A549 treated with AZD9567 at 1 μM for 4 hours (cell line): ENCODE data around the gene ACTL6B. TPM values are rescaled to one million over a fixed set of nuclear protein-coding genes. Genes with fewer than 3 reads are reported as not detected.

ENCODE experiments used
- total RNA-seq: library from RNA; stranded (reverse); fragments of 200-300 nt; extraction: Qiagen RNA extraction; gene quantifications from 5 replicates; pipeline ENCODE4 v1.2.3, GENCODE V29; 2022; ENCODE audit not compliant: insufficient read depth

The ACTL6B gene
- not detected in 5 replicates for total RNA-seq

DNA sequence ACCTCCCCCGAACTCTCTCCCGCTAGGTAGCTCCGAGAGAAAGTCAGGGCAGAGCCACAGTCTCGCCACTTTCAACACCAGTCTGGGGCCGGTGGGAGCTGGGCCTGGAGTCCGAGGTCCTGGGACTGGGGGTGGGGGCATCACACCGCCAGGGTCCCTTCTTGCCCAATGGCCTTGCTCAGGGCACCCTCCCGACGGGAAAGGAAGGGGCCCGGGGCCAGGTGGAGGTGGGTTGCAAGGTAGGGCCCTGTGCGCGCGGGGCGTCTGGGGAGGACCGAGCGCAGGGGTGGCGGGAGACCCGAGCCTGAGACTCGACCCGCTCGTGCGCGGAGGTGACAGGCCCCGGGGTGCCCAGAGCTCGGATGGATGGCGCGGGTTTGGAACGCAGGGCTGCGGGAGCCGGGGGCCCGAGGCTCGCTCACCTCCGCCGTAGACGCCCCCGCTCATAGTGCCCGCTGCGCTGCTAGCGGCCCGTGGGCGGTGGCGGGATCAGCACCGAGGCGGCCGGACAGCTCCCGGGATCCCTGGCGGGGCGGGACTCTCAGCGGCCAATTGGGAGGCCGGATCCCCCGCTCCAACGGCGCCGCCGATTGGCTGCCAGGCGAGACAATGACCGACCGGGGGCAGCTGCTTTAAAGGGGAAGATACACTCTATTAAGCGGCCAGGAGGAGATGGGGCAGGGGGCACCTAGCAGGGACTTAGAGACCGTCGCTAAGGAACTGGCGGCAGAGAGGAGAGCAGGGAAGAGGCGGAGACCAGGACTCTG lies at the start of gene ACTL6B:
TSS of gene ACTL6B (minus strand) at position 541 of the 767 bp plus-strand sequence. CDS start at position 447, 94 bp downstream.

DNA sequence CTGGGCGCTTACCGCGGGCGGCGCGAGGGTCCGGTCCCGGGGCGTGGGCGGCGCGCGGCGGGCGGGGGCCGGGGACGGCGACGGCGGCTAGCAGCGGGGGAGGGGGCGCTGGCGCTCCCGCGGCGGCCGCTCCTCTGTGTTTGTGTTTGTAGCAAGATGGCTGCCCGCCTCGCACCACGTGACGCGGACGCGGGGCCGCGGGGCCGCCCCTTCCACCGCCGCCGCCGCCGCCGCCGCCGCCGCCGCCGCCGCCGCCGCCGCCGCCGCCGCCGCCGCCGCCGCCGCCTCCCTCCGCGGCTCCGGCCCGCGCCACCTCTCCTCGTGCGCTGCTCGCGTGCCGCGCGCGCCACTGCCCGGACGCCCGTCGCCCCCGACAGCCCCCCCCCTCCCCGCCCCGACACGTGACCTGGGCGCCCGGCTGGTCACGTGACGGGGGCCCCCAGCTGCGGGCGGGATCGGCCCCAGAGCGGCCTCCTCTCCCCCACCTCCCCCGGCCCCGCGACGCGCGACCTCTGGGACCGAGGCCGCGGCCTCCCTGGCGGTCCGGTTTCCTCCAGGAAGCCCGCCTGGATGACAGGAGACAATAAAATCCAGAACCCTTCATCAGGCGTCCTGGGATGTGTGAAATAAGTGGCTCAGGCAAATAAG lies 38.0 kb upstream of the ACTL6B start, which contains the start of gene GIGYF1:
TSS of gene GIGYF1 (minus strand) at position 153 of the 648 bp plus-strand sequence. CDS start 6,012 bp downstream, outside the sequence.

GRCh38 chr7:100673302-100673941 lies 17.2 kb upstream of the ACTL6B start, which contains the start of gene GNB2:
Gene GNB2, plus strand, starts transcription at chr7:100673740. Its CDS starts 2,526 bp downstream, at chr7:100676266.

DNA sequence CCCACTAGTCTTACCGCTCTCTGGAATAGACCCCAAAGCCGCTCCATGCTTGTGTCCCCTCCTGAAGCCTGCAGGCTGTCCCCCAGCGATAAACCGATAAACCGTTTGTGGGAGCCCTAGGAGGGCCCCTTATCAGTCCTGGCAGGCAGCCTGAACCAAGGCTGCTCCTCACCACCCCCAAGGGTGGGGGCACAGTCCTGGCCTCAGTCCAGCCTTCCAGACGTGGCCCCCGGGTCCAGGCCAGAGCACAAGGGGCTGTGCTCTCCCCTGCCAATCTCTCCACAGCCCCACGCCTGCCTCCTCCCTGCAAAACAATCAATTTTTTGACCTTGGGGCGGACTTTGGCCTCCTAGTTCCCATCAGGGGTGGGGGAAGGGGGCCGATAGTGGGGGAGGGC lies 14.8 kb downstream of the ACTL6B start, which contains the start of gene TFR2:
TSS of gene TFR2 (minus strand) at position 90 of the 397 bp plus-strand sequence. CDS start at position 47, 43 bp downstream.

GRCh38 chr7:100611983-100612729 lies 44.1 kb downstream of the ACTL6B start, which contains the start of gene MOSPD3:
Gene MOSPD3, plus strand, starts transcription at chr7:100612540. Its CDS starts 252 bp downstream, at chr7:100612792.

Other genes with a start within 250 kb of the ACTL6B start
- gene ZCWPW1, start 227.7 kb downstream of the ACTL6B start, total RNA-seq: 1.4 to 1.7 TPM (median 1.6 TPM) in 5 replicates
- 39.0 to 53.8 TPM (median 48.9 TPM) in 5 replicates for gene MEPCE, start 226.6 kb downstream of the ACTL6B start, total RNA-seq
- 31.2 to 50.6 TPM (median 47.8 TPM) in 5 replicates for gene PPP1R35, start 220.0 kb downstream of the ACTL6B start, total RNA-seq
- gene SPACDR, start 192.2 kb downstream of the ACTL6B start, total RNA-seq: 0.71 to 1.2 TPM (median 0.93 TPM) in 4 of 5 replicates, not detected in the other
- gene TSC22D4, start 177.2 kb downstream of the ACTL6B start, total RNA-seq: 42.3 to 56.2 TPM (median 51.1 TPM) in 5 replicates
- gene NYAP1, start 172.5 kb downstream of the ACTL6B start, total RNA-seq: 2.1 to 5.0 TPM (median 4.3 TPM) in 5 replicates
- 25.0 to 40.8 TPM (median 33.2 TPM) in 5 replicates for gene AGFG2, start 117.2 kb downstream of the ACTL6B start, total RNA-seq
- gene SAP25, start 82.5 kb downstream of the ACTL6B start, total RNA-seq: 0.49 to 1.4 TPM (median 0.65 TPM) in 4 of 5 replicates, not detected in the other
- 17.9 to 21.8 TPM (median 21.5 TPM) in 5 replicates for gene LRCH4, start 70.3 kb downstream of the ACTL6B start, total RNA-seq
- gene FBXO24, start 70.1 kb downstream of the ACTL6B start, total RNA-seq: 0.07 to 0.31 TPM (median 0.19 TPM) in 4 of 5 replicates, not detected in the other
- gene PCOLCE, start 54.1 kb downstream of the ACTL6B start, total RNA-seq: 4.6 to 9.7 TPM (median 8.6 TPM) in 5 replicates
- gene MOSPD3, start 43.9 kb downstream of the ACTL6B start, total RNA-seq: 14.6 to 21.1 TPM (median 20.3 TPM) in 5 replicates
- 1.7 to 2.5 TPM (median 2.4 TPM) in 5 replicates for gene TFR2, start 14.9 kb downstream of the ACTL6B start, total RNA-seq
- gene GNB2, start 17.3 kb upstream of the ACTL6B start, total RNA-seq: 187 to 267 TPM (median 253 TPM) in 5 replicates
- 12.9 to 23.2 TPM (median 21.9 TPM) in 5 replicates for gene GIGYF1, start 37.8 kb upstream of the ACTL6B start, total RNA-seq
- gene POP7, start 49.7 kb upstream of the ACTL6B start, total RNA-seq: 73.7 to 97.1 TPM (median 93.6 TPM) in 5 replicates
- gene EPO, start 64.0 kb upstream of the ACTL6B start, total RNA-seq: 0.08 TPM in 1 of 5 replicates, not detected in the others
- gene ZAN, start 77.1 kb upstream of the ACTL6B start, total RNA-seq: not detected in 5 replicates
- 32.6 to 42.7 TPM (median 40.1 TPM) in 5 replicates for gene EPHB4, start 171.1 kb upstream of the ACTL6B start, total RNA-seq
- gene SLC12A9, start 196.3 kb upstream of the ACTL6B start, total RNA-seq: 16.4 to 21.0 TPM (median 17.5 TPM) in 5 replicates
- gene TRIP6, start 210.9 kb upstream of the ACTL6B start, total RNA-seq: 28.4 to 52.3 TPM (median 45.8 TPM) in 5 replicates
- 104 to 140 TPM (median 138 TPM) in 5 replicates for gene SRRT, start 218.7 kb upstream of the ACTL6B start, total RNA-seq
- 2.3 to 7.7 TPM (median 6.0 TPM) in 5 replicates for gene UFSP1, start 233.3 kb upstream of the ACTL6B start, total RNA-seq
- 2.0 to 3.5 TPM (median 2.4 TPM) in 5 replicates for gene ACHE, start 239.4 kb upstream of the ACTL6B start, total RNA-seq